ENCODE measurements around the gene KIDINS220.

GRCh38 chr2:8752385-8752784 lies 85.0 kb downstream of the KIDINS220 start:
- TF ChIP-seq CTCF (CRISPR knock-in tag; IDR thresholded peaks at IDR 0.05) (no peak), ZNF713 (CRISPR knock-in tag; IDR thresholded peaks at IDR 0.05) (no peak), ZNF660 (CRISPR knock-in tag; IDR thresholded peaks at IDR 0.05; ENCODE audit: borderline replicate concordance, low read depth) (no peak), TGIF2 (CRISPR knock-in tag; IDR thresholded peaks at IDR 0.05) (no peak), KIAA2018 (CRISPR knock-in tag; IDR thresholded peaks at IDR 0.05; ENCODE audit: borderline replicate concordance) (no peak), ZKSCAN1 (IDR thresholded peaks at IDR 0.05; ENCODE audit: low read length) (no peak), ZNF780A (CRISPR knock-in tag; IDR thresholded peaks at IDR 0.05) (no peak), YY1 (IDR thresholded peaks at IDR 0.05; ENCODE audit: insufficient read depth, insufficient replicate concordance, low read depth, low read length) (no peak), HBP1 (CRISPR knock-in tag; IDR thresholded peaks at IDR 0.05; ENCODE audit: low read depth) (no peak), ZNF24 (IDR thresholded peaks at IDR 0.05) (no peak), FLYWCH1 (CRISPR knock-in tag; IDR thresholded peaks at IDR 0.05) (no peak)

All from HepG2 (cell line).